CD14-positive monocyte (primary cell): ENCODE results near the gene CREB5. TPM values are rescaled to one million over a fixed set of nuclear protein-coding genes. Genes with fewer than 3 reads are reported as not detected.
"Not testable (repeated sequence)": the region's sequence is repeated elsewhere in the genome, so short reads cannot be mapped to it uniquely, and the experiment has no call there.

ENCODE experiments used
- DNase-seq, 3 donors: peaks; one replicate each; pipeline ENCODE4 v3.0.0-alpha.2; 2011 to 2022
- H2AFZ ChIP-seq: 2 replicates; pipeline ENCODE4 v1.6.0; 2012; ENCODE audit warnings: mild to moderate bottlenecking, low read depth, low read length, inconsistent platforms; ENCODE audit not compliant: insufficient read depth, poor library complexity, severe bottlenecking
- H3K27ac ChIP-seq, 2 donors: 1 replicate in 1 of 2; 2 replicates in 1 of 2; pipeline ENCODE4 v1.5.1; 2012 to 2013; ENCODE audit warnings: low read length in 2 of 2, control low read depth in 1 of 2, inconsistent platforms in 1 of 2, low read depth in 1 of 2, mild to moderate bottlenecking in 1 of 2
- H3K27me3 ChIP-seq, 2 donors: one replicate each; pipeline versions ENCODE4 v1.6.0 to v1.6.1; 2011 to 2013; ENCODE audit warnings: low read length in 2 of 2; ENCODE audit not compliant: control insufficient read depth in 2 of 2, insufficient read depth in 2 of 2
- H3K36me3 ChIP-seq, 2 donors: replicated peaks in 1 of 2; 1 replicate in 1 of 2; 2 replicates in 1 of 2; pipeline versions ENCODE4 v1.5.1 to v1.6.1; 2012 to 2013; ENCODE audit warnings: low read length in 2 of 2, control low read depth in 1 of 2, inconsistent platforms in 1 of 2, mild to moderate bottlenecking in 1 of 2; ENCODE audit not compliant: insufficient read depth in 2 of 2, control insufficient read depth in 1 of 2
- H3K4me1 ChIP-seq, 2 donors: 1 replicate in 1 of 2; 2 replicates in 1 of 2; pipeline versions ENCODE4 v1.5.1 to v1.6.1; 2012 to 2013; ENCODE audit warnings: low read length in 2 of 2, control low read depth in 1 of 2, inconsistent platforms in 1 of 2, mild to moderate bottlenecking in 1 of 2, moderate library complexity in 1 of 2; ENCODE audit not compliant: insufficient read depth in 2 of 2, control insufficient read depth in 1 of 2
- H3K4me2 ChIP-seq: replicated peaks from 2 replicates; pipeline ENCODE3; 2012; ENCODE audit warnings: low read length, moderate library complexity, mild to moderate bottlenecking; ENCODE audit not compliant: poor library complexity, severe bottlenecking; ENCODE audit errors: extremely low read depth
- H3K4me3 ChIP-seq, 3 experiments: fragments of 200-600 bp in 1 of 3; sonication (generic) in 1 of 3; replicated peaks in 1 of 3; 1 replicate in 2 of 3; 2 replicates in 1 of 3; pipeline ENCODE4 v1.5.1; 2011 to 2013; ENCODE audit warnings: low read length in 3 of 3, mild to moderate bottlenecking in 3 of 3, control low read depth in 2 of 3, low read depth in 2 of 3, inconsistent platforms in 1 of 3, moderate library complexity in 1 of 3
- H3K79me2 ChIP-seq: 2 replicates; pipeline ENCODE4 v1.6.0; 2012; ENCODE audit warnings: mild to moderate bottlenecking, control low read depth, inconsistent platforms, low read length, moderate library complexity; ENCODE audit not compliant: insufficient read depth
- H3K9ac ChIP-seq: 2 replicates; pipeline ENCODE4 v1.6.0; 2017; ENCODE audit warnings: low read length, mild to moderate bottlenecking; ENCODE audit not compliant: insufficient read depth, poor library complexity, severe bottlenecking
- H3K9me3 ChIP-seq, 2 donors: replicated peaks in 1 of 2; 1 replicate in 1 of 2; 2 replicates in 1 of 2; pipeline versions ENCODE4 v1.5.1 to v1.6.1; 2012 to 2013; ENCODE audit warnings: low read length in 2 of 2, control low read depth in 1 of 2; ENCODE audit not compliant: control insufficient read depth in 1 of 2, insufficient read depth in 1 of 2
- H4K20me1 ChIP-seq: 2 replicates; pipeline ENCODE4 v1.6.0; 2012; ENCODE audit warnings: mild to moderate bottlenecking, low read length, control low read depth, moderate library complexity; ENCODE audit not compliant: insufficient read depth
- H3K27ac Mint-ChIP-seq, 7 donors: one replicate each; pipeline ENCODE4 v1.8.0; 2020; ENCODE audit warnings: mild to moderate bottlenecking in 7 of 7, mixed read lengths in 7 of 7, moderate library complexity in 6 of 7, inconsistent platforms in 2 of 7
- H3K27me3 Mint-ChIP-seq, 3 donors: one replicate each; pipeline ENCODE4 v1.8.0; 2021 to 2022; ENCODE audit warnings: low read depth in 3 of 3, mild to moderate bottlenecking in 3 of 3, mixed read lengths in 3 of 3, moderate library complexity in 3 of 3, inconsistent platforms in 1 of 3
- H3K36me3 Mint-ChIP-seq, 2 donors: one replicate each; pipeline ENCODE4 v1.8.0; 2020; ENCODE audit warnings: mixed read lengths in 2 of 2, inconsistent platforms in 1 of 2, mild to moderate bottlenecking in 1 of 2
- H3K4me1 Mint-ChIP-seq: one replicate; pipeline ENCODE4 v1.8.0; 2020; ENCODE audit warnings: mild to moderate bottlenecking, mixed read lengths
- H3K4me3 Mint-ChIP-seq, 2 donors: one replicate each; pipeline ENCODE4 v1.8.0; 2020; ENCODE audit warnings: mild to moderate bottlenecking in 2 of 2, mixed read lengths in 2 of 2, moderate library complexity in 1 of 2
- H3K9me3 Mint-ChIP-seq, 7 donors: one replicate each; pipeline ENCODE4 v1.8.0; 2020 to 2022; ENCODE audit warnings: mixed read lengths in 7 of 7, mild to moderate bottlenecking in 6 of 7, moderate library complexity in 6 of 7, inconsistent platforms in 2 of 7
- WGBS: methylation state at CpG from one replicate; pipeline ENCODE4 v1.1.5; 2013; ENCODE audit warnings: missing lambda C conversion rate; ENCODE audit not compliant: insufficient coverage; 5-methylcytosine and 5-hydroxymethylcytosine counted together
- intact Hi-C, 2 donors: fragments of 100-400 bp; cut with micrococcal nuclease; formaldehyde crosslinking; loops; one replicate each; pipeline versions ENCODE4 v1.15.0 to v1.15.1; 2023
- polyA plus RNA-seq, 3 donors: library from polyadenylated mRNA; depleted of rRNA in 1 of 3; unstranded in 2 of 3; stranded (reverse) in 1 of 3; fragments of 300-500 nt in 2 of 3; fragments of >200 nt in 1 of 3; fragmentation: Illumina TruSeq in 2 of 3; gene quantifications; 1 replicate in 2 of 3; 2 replicates in 1 of 3; pipeline ENCODE4 v1.2.3, GENCODE V29; 2012 to 2021
- TF ChIP-seq, protein P1 (sequence below): fragments of 200-600 bp; IDR thresholded peaks from one replicate; pipeline ENCODE4 v1.8.0; 2022; ENCODE audit warnings: antibody characterized with exemption, mild to moderate bottlenecking

The CREB5 gene
- polyA plus RNA-seq, 3 donors, result 25.1 to 72.3 (median 44.2) TPM

DNA sequence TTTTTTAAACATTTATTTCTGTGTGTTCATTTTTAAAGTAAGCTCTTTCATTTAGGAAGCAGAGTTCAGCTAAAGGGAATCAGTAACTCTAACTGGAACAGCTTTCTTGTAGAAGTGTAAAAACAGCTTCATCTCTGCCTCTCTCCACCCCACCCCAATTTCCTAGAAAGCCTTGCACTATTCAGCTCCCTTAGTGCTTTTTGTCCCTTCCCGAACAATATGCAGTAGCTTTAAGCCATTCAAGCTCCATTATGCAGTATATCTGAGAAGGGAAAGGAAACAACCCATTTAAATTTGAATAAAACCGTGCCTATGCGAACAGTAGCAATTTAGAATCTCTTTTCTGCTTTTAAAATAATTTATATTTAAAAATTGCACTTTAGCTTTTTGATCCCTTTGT, 411.3 kb downstream of the CREB5 start:
- no peak for DNase-seq
- no CpG with 5 or more reads among the region's 3 CpGs for WGBS
- Histone ChIP-seq H4K20me1 (peaks cover 10% of the 10 kb centered on the region), H3K9ac (no peak overlapping the region), H3K4me3 (no peak overlapping the region), H3K9me3 (no peaks in the 10 kb centered on the region), H3K27me3 (peaks cover 0 to 8% of the 10 kb centered on the region in 2 donors), H3K4me1 (peaks cover 0 to 4% of the 10 kb centered on the region in 2 donors), H3K36me3 (peaks cover 20 to 54% of the 10 kb centered on the region in 2 donors), H3K79me2 (no peaks in the 10 kb centered on the region), H2AFZ (no peak overlapping the region), H3K4me2 (no peak overlapping the region), H3K27ac (no peak overlapping the region)
- peaks cover 6 to 8% (median 7%) of the 10 kb centered on the region in 3 donors for H3K27me3 Mint-ChIP-seq
- peaks cover 6% of the 10 kb centered on the region for H3K4me1 Mint-ChIP-seq
- TF ChIP-seq, protein P1, sequence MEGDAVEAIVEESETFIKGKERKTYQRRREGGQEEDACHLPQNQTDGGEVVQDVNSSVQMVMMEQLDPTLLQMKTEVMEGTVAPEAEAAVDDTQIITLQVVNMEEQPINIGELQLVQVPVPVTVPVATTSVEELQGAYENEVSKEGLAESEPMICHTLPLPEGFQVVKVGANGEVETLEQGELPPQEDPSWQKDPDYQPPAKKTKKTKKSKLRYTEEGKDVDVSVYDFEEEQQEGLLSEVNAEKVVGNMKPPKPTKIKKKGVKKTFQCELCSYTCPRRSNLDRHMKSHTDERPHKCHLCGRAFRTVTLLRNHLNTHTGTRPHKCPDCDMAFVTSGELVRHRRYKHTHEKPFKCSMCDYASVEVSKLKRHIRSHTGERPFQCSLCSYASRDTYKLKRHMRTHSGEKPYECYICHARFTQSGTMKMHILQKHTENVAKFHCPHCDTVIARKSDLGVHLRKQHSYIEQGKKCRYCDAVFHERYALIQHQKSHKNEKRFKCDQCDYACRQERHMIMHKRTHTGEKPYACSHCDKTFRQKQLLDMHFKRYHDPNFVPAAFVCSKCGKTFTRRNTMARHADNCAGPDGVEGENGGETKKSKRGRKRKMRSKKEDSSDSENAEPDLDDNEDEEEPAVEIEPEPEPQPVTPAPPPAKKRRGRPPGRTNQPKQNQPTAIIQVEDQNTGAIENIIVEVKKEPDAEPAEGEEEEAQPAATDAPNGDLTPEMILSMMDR, result no peak
- peak overlapping the region in 1 of 7 donors; percentile 50 for H3K27ac Mint-ChIP-seq
- intact Hi-C loops, result no loop called here
- H3K36me3 Mint-ChIP-seq, result peaks cover 52 to 62% of the 10 kb centered on the region in 2 donors
- H3K4me3 Mint-ChIP-seq, result no peak overlapping the region
- peaks cover 0 to 5% (median 0%) of the 10 kb centered on the region in 7 donors for H3K9me3 Mint-ChIP-seq

DNA sequence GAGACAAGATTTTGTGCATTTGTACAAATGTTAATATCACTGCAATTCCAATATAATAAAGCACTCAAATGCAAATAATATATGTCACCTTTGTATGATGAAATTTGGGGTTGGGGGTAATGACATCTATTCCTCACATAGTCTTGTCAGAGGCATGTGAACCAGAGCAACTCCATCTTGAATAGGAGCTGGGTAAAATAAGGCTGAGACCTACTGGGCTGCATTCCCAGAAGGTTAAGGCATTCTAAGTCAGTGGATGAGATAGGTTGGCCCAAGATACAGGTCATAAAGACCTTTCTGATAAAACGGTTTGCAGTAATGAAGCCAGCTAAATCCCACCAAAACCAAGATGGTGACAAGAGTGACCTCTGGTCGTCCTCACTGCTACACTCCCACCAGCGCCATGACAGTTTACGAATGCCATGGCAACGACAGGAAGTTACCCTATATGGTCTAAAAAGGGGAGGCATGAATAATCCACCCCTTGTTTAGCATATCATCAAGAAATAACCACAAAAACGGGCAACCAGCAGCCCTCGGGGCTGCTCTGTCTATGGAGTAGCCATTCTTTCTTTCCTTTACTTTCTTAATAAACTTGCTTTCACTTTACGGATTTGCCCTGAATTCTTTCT, 413.6 kb downstream of the CREB5 start:
- WGBS, result 93% methylated on average over 3 of the region's 8 CpGs
- Mint-ChIP-seq H3K4me3 (peak overlapping the region in 1 of 2 donors; percentile 9), H3K36me3 (peaks cover 31 to 39% of the 10 kb centered on the region in 2 donors), H3K27me3 (peaks cover 8 to 13% (median 9%) of the 10 kb centered on the region in 3 donors)
- H3K27ac Mint-ChIP-seq, intact Hi-C loops, H4K20me1 ChIP-seq, H3K27ac ChIP-seq, H3K4me2 ChIP-seq, H2AFZ ChIP-seq, H3K9me3 Mint-ChIP-seq, H3K79me2 ChIP-seq, H3K4me3 ChIP-seq, H3K4me1 ChIP-seq, DNase-seq, H3K4me1 Mint-ChIP-seq, H3K9ac ChIP-seq, H3K9me3 ChIP-seq: not testable (repeated sequence)
- Histone ChIP-seq H3K36me3 (peaks cover 9 to 30% of the 10 kb centered on the region in 2 donors), H3K27me3 (peaks cover 0 to 13% of the 10 kb centered on the region in 2 donors)
